Psoas muscle (tissue), 8 donors: ENCODE measurements around the gene WNT7A. TPM values are rescaled to one million over a fixed set of nuclear protein-coding genes. Genes with fewer than 3 reads are reported as not detected.
"Not testable (repeated sequence)": the region's sequence is repeated elsewhere in the genome, so short reads cannot be mapped to it uniquely, and the experiment has no call there.

ENCODE experiments used
- ATAC-seq, 4 donors: fragments of 200-7000 bp; cut with Tn5 transposase; one replicate each; pipeline ENCODE4 v1.9.1; 2020; ENCODE audit warnings: moderate library complexity in 3 of 4, mild to moderate bottlenecking in 2 of 4
- DNase-seq, 2 donors: peaks; one replicate each; pipeline ENCODE4 v3.0.0-alpha.2; 2020
- H3K27ac ChIP-seq: fragments of 200-600 bp; one replicate; pipeline ENCODE4 v1.8.0; 2022
- H3K27me3 ChIP-seq, 3 donors: fragments of 200-600 bp in 1 of 3; one replicate each; pipeline versions ENCODE4 v1.6.1 to v1.8.0; 2013 to 2022; ENCODE audit warnings: low read length in 2 of 3, mild to moderate bottlenecking in 2 of 3, moderate library complexity in 1 of 3; ENCODE audit not compliant: insufficient read depth in 3 of 3
- H3K36me3 ChIP-seq, 2 donors: fragments of 200-600 bp in 1 of 2; one replicate each; pipeline versions ENCODE4 v1.6.1 to v1.8.0; 2013 to 2022; ENCODE audit warnings: low read depth in 1 of 2, mild to moderate bottlenecking in 1 of 2, moderate library complexity in 1 of 2; ENCODE audit not compliant: insufficient read depth in 1 of 2
- H3K4me1 ChIP-seq: fragments of 200-600 bp; one replicate; pipeline ENCODE4 v1.8.0; 2022
- H3K4me3 ChIP-seq: fragments of 200-600 bp; one replicate; pipeline ENCODE4 v1.8.0; 2022; ENCODE audit warnings: mild to moderate bottlenecking
- H3K9me3 ChIP-seq: fragments of 200-600 bp; one replicate; pipeline ENCODE4 v1.8.0; 2022
- CTCF ChIP-seq: fragments of 200-600 bp; IDR thresholded peaks from one replicate; pipeline ENCODE4 v1.8.0; 2022; ENCODE audit warnings: antibody characterized with exemption
- WGBS, 3 donors: extraction: QIAGEN DNeasy Blood & Tissue Kit; methylation state at CpG; one replicate each; pipeline versions ENCODE4 v1.1.6 to v1.1.7; 2013; 5-methylcytosine and 5-hydroxymethylcytosine counted together
- intact Hi-C, 2 donors: fragments of 100-400 bp; cut with DNase I; formaldehyde crosslinking; loops; one replicate each; pipeline versions ENCODE4 v1.11.0 to v1.14.2; 2022
- polyA plus RNA-seq, 3 donors: library from polyadenylated mRNA; stranded (reverse); fragments of 200-250 nt; gene quantifications; one replicate each; pipeline ENCODE4 v1.2.3, GENCODE V29; 2013
- total RNA-seq, 4 donors: library from RNA; stranded (reverse); fragmentation: NEBNext Ultra II Directional in 2 of 4; extraction: Animal tissue kit (Norgen Biotek cat#: 25700) in 2 of 4; gene quantifications; one replicate each; pipeline versions ENCODE4 v1.2.1 to v1.2.4, GENCODE V29; 2021 to 2023
- donor health status: healthy with polysubstance abuse.
- donor health status: DM: no; HTN: no; CAD: no; lungs with moderate emphysema.
- donor health status: Bipolar disorder and iron deficiency.
- donor health status: healthy.
- donor health status: DM: yes; HTN: yes; CAD: no.
- donor health status: DM: no; HTN: no; CAD: no.
- donor health status: DM: no; HTN: no; CAD: no.
- donor health status: DM: yes; HTN: yes; CAD: no.

WNT7A gene
- total and polyA plus RNA-seq, 7 donors = 0.04 TPM; not detected in 6

- intact Hi-C loops = no loop called here
- ATAC-seq (no peak), DNase-seq (no peak)
- Histone ChIP-seq H3K27ac (no peak overlapping the region), H3K9me3 (no peaks in the 10 kb centered on the region), H3K4me3 (no peak overlapping the region), H3K27me3 (peaks cover 0 to 45% (median 20%) of the 10 kb centered on the region in 3 donors), H3K36me3 (no peaks in the 10 kb centered on the region), H3K4me1 (no peaks in the 10 kb centered on the region)
- no peak for TF ChIP-seq CTCF
- WGBS, 3 donors = 70 to 76% (median 71%) methylated on average over 9 of the region's 9 CpGs
These were observed 20.9 kb downstream of the WNT7A start for GRCh38 chr3:13858768-13859520.

DNA sequence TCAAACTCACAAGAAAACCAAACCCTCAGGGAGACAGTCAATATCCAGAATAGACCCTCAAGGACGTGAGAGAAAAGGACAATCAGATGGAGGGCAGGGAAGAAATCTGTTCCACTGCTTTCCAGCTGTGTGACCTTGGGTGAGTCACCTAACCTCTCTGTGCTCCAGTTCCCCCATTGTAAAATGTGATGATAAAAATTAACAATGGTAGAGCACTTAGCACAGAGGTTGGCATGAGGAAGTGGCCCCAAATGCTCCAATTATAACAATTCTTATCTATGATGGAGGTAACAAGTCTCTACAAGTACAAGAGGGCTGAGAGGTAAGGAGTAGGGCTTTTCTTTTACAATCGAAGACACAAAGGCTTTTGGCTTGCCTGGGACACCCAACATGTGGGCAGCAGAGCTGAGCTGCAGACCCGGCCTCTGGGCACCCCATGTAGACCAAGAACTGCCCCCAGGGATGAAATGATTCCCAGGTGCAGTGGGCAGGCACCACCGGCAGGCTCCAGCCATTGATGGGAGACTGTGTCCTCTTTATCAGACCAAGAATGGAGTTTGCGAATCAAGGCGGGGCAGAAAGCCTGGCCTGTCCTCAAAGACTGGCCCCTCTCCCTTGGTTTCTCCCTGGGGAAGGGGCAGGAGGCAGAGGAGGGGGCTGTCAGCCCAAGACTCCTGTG is 22.0 kb downstream of the WNT7A start:
- Histone ChIP-seq H3K27ac (no peak overlapping the region), H3K36me3 (no peaks in the 10 kb centered on the region), H3K27me3 (peaks cover 0 to 45% (median 18%) of the 10 kb centered on the region in 3 donors), H3K4me3 (no peak overlapping the region), H3K4me1 (no peaks in the 10 kb centered on the region), H3K9me3 (no peaks in the 10 kb centered on the region)
- intact Hi-C loops = no loop called here
- WGBS, 3 donors = 51 to 59% (median 57%) methylated on average over 6 of the region's 6 CpGs
- no peak for DNase-seq
- no peak for ATAC-seq
- TF ChIP-seq CTCF = no peak

- WGBS, 3 donors = 90 to 95% (median 94%) methylated on average over 1 of the region's 1 CpG
- intact Hi-C loops, H3K36me3 ChIP-seq, H3K4me3 ChIP-seq, DNase-seq, H3K4me1 ChIP-seq, H3K27ac ChIP-seq, ATAC-seq, H3K9me3 ChIP-seq: not testable (repeated sequence)
- peaks cover 0 to 48% (median 18%) of the 10 kb centered on the region in 3 donors for H3K27me3 ChIP-seq
These were observed 23.2 kb downstream of the WNT7A start for GRCh38 chr3:13856628-13857027.

DNA sequence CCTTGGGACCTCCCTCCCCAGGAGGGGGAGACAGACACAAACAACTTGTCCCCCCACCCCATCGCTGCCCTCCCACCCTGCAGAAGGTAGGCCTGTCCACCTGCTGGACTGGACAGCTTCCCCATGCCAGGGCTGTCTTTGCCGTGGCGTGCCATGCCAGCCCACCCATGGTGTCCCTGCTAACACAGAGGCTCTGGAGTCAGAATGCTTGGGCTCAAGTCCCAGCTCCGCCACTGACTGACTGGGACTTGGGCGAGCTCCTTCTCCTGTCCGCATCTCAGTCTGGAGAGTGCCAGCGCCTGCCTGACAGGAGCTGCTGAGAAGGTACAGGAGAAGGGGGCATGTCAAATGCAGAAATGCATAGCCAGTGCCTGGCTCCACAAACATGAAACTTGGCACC is 23.9 kb downstream of the WNT7A start:
- H3K27me3 ChIP-seq = peaks cover 0 to 51% (median 18%) of the 10 kb centered on the region in 3 donors
- H3K36me3 ChIP-seq = no peaks in the 10 kb centered on the region
- H3K4me3 ChIP-seq = no peak overlapping the region
- intact Hi-C loops = no loop called here
- DNase-seq (no peak), ATAC-seq (no peak)
- H3K9me3 ChIP-seq = no peaks in the 10 kb centered on the region
- WGBS, 3 donors = 52 to 65% (median 58%) methylated on average over 7 of the region's 7 CpGs
- no peak overlapping the region for H3K27ac ChIP-seq
- TF ChIP-seq CTCF = no peak
- no peaks in the 10 kb centered on the region for H3K4me1 ChIP-seq

GRCh38 chr3:13854492-13854891 is 25.4 kb downstream of the WNT7A start:
- intact Hi-C loops = no loop called here
- peaks cover 0 to 44% (median 17%) of the 10 kb centered on the region in 3 donors for H3K27me3 ChIP-seq
- ATAC-seq = no peak
- H3K4me3 ChIP-seq = no peak overlapping the region
- DNase-seq = no peak
- no peak for TF ChIP-seq CTCF
- no peaks in the 10 kb centered on the region for H3K4me1 ChIP-seq
- H3K36me3 ChIP-seq = no peaks in the 10 kb centered on the region
- 82 to 86% (median 84%) methylated on average over 25 of the region's 25 CpGs for WGBS, 3 donors
- H3K27ac ChIP-seq = no peak overlapping the region
- H3K9me3 ChIP-seq = no peaks in the 10 kb centered on the region
